ENCODE measurements around the gene LRRC37A.
"Not testable (repeated sequence)": the region's sequence is repeated elsewhere in the genome, so short reads cannot be mapped to it uniquely, and the experiment has no call there.

The LRRC37A gene

DNA sequence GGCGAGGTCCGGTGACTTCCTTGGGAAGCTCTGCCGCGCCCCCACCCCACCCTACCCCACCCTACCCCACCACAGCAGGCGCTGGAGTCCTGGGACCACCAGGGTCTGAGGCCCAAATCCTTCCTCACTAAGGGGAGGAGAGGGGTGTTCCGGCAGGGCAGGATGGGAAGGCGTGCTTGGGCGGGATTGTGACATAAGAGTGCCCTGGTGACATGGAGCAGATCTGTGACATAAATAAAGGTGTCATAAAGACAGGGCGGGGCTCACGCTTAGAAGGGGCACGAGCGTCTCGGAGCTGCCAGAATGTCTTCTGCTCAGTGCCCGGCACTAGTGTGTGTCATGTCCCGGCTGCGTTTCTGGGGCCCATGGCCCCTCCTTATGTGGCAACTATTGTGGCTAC, at the start of gene LRRC37A:
Gene LRRC37A (plus strand): TSS at position 301 of the 400 bp plus-strand sequence. CDS start 3 bp downstream, at position 304.
- not testable (repeated sequence) for DNase-seq

DNA sequence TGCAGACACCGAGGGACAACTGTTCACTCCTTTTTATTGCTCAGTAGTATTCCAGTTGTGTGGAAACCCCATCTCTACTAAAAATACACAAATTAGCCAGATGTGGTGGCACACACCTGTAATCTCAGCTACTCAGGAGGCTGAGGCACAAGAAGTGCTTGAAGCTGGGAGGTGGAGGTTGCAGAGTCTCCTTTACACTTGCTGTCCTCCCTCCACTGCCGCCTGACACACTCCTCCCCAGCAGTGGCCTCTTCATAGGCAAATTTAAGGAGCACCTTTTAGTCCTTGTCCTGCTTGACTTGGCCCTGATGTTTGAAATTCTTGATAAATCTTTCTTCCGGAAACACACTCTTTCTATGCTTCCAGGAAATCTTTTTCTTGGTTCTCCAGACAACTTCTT, 45.8 kb upstream of the LRRC37A start:
- DNase-seq = not testable (repeated sequence)

DNA sequence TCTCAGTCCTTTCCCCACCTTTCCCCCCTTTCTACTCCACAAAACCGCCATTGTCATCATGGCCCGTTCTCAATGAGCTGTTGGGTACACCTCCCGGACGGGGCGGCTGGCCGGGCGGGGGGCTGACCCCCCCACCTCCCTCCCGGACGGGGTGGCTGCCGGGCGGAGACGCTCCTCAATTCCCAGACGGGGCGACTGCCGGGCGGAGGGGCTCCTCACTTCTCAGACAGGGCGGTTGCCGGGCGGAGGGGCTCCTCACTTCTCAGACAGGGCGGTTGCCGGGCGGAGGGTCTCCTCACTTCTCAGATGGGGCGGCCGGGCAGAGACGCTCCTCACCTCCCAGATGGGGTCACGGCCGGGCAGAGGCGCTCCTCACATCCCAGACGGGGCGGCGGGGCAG, 42.1 kb upstream of the LRRC37A start:
- DNase-seq = not testable (repeated sequence)

DNA sequence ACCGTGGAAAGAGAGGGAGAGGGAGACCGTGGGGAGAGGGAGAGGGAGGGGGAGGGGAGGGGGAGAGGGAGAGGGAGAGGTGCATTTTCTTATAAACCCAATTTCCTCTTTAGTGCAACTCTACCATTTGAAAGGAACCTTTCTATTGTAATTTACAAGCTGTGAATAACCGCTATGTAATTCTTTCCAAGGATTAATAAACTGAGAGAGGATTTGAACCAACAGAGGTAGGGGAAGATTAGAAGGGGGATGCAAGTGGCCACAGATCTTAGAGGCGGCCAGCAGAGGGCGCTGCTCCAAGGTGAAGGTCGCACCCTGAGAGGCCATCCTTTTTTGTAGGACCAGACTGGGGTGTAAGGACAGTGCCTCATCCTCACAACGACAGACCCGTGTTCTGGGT, 41.2 kb upstream of the LRRC37A start:
- DNase-seq = peak; percentile 91

DNA sequence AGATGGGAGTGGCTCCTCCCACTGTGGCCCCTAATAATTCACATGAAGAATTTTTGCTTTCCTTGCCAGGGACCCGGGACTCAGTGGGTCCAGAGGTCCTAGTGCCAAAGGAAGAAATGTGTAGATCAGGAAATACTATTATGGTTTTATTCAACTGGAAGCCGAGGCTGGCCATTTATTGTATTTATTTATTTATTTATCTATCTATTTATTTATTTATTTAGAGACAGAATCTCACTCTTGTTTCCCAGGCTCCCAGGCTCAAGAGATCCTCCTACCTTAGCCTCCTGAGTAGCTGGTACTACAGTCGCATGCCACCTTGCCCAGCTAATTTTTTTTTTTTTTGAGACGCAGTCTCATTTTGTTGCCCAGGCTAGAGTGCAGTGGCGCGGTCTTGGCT, 40.7 kb upstream of the LRRC37A start:
- DNase-seq = not testable (repeated sequence)

DNA sequence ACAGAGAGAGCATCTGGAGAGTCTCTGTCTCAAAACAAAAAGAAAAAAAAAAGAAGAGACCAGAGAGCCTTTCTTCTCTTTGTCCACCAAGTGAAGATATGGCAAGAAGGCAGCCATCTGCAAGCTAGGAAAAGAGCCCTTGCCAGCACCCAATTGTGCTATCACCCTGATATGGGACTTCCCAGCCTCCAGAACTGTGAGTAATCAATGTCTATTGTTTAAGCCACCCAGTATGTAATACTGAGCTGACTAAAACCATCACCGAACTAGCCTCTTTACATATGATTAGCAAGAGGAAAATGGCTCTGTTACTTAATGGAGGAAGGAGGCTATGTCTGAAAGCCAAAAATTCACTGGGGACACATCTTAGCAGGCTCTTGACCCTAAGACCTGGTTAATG, 38.6 kb upstream of the LRRC37A start:
- not testable (repeated sequence) for DNase-seq

DNA sequence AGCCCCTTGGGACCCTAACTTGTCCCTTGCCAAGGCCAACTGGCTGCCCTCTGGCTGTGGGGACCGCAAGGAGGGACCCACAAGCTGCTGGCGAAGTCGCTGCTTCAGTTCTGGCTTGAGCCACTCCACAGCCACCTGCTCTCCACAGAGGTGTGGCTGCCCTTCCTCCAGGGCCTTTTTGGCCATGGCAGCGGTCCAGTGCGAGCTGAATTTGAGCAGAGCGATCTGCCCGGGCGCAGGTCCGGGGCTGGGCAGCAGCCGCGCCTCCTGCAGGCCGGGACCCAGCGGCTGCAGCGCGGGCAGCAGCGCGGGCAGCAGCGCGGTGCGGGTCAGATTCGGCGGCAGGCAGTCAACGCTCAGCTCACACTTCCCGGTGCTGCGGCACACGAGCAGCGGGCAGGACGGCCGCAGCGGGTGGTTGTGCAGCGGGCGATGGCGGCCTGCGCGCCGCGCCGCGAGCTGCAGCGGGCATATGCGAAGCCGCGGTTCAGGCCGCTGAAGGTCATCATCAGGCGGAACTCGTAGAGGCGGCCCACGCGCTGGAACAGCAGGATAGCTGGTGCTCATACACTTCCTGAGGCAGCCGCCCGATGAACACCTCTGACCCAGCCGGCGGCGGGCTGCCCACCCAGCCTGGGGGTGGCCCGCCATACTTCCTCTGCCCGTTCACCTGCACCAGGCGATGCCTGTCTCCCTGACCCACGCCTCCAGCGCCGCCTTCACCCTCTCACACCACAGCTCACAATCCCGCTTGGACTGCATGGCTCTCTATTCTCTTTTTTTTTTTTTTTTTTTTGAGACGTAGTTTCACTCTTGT, 34.9 kb upstream of the LRRC37A start:
- DNase-seq = not testable (repeated sequence)

DNA sequence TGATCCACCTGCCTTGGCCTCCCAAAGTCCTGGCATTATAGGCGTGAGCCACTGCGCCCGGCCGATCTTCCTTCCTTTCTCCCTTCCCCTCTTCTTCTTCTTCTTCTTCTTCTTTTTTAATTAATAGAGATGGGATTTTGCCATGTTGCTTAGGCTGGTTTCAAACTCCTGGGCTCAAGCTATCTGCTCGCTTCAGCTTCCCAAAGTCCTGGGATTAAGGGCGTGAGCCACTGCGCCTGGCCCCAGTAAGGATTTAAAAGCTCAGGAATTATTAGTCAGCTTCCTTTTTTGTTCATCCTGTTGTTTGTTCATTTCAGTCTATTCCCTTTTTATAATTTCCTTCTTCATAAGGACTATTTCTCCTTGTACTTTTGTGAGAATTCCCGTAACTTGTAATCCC, 32.7 kb upstream of the LRRC37A start:
- DNase-seq = no peak

DNA sequence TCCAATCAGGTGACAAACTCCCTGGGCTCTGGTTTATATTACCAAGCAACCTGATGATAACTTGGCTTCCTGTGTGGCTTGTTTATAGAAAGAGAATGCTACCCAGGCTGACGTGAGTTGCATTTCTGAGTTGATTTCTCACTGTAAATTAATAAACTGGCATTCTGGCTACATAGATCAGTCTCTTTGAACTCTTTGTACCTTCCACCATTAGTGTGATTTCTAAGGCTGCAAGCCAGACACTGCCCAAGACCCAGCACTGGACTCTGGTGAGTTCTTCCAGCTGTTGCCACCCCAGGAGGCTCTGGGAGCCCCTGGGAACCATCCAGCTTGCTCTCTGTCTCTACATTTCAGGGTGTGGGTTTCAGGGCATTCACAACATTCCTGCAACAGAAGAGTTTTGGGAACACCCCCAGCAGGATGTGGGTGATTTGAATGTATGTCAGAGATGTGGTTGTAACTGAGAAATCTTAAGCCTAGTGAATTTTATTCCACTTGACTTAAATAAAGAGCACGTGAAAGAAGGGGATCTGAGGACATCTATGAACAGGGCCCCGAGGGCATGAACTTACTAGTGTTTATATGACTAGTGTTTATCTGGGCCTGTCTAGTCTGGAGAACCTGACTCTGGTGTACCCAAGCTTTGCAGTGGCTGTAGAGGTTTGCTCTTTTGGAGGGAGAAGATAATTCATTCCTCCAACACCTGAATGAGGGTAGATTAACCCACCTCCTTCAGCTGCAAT, 30.3 kb upstream of the LRRC37A start:
- DNase-seq = peak; percentile 35

DNA sequence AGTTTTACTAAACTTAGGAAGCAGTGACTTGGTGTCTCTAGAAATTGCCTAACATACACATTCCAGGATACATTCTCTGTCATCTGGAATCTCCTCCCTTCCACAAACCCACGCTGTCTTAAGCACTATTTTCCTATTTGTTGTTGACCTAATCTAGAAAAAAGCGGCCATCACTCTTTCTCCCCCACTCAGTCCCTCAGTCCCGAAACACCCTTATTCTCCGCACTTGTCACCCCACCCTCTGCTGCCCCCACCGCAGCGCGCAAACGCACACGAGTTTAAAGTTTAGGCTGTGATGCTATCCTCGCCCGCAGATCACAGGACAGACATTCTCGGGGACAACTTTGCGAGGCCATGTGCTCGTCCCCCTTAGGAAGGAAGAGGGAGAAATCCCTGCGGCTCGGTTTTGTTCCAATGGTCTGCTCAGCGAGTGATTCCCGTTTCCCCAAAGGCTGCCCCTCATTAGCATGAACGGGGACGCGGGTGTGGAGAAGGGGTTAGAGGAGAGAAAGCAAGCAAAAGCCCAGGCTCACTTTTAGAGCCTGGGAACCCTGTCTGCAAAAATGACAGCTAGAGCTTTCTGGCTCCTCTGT, 28.8 kb upstream of the LRRC37A start:
- peak; percentile 56 for DNase-seq

DNA sequence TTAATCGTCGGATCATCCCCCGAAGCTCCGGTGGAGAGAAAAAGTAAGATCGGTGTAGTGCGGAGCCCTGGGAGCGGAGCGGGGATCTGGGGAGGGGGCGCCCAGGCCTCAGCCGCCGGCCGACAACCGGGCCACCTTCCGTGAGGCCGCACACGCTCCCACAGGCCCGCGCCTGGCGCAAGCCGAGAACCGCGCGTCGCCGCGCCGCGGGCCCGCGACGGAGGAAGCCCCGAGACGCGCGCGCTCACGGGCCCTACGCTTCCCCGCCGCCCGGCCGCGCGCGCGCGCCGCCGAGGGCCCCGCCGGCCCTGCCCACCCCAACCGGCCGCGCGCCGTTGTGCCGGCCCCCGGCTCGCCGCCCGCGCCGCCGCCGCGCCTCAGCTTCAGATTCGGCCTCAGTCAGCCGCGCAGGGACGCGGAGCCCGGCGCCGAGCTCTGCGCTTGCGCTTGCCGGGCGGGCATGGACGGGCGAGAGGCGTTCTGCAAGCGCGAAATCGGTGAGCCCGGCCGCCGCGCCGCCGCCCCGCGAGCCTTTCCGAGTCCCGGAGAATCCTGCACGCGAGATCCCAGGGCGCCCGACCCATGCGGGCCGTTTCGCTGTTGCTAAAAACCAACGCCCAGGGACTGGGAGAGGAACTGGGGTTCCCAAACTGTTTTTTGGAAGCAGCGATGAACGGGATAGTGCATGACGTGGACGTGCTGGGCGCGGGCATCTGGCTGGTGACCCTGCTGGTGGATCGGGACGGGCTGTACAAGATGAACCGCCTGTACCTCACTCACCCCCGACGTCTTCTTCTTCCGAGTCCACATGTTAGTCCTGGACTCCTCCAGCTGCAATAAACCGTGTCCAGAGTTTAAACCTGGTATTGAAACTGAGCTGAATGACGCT, 28.0 kb upstream of the LRRC37A start:
- peak; percentile 92 for DNase-seq

DNA sequence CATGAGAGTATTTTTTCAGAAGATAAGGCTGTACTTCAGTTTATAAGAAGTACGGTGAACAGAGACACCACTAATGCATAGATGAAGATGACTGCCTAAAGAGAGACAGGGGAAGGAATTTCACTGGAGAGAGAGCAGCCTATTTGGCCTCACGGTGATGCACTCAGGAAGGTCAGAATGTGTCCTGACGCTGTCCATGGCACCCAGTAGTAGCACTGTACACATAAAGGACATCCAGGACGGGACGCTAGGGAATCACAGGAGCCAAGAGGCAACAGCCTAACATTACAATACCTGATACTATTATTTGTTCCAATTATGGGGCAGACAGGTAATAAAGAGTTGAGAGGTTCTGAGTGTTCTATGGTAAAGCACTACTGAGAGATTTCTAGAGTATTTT, 24.9 kb upstream of the LRRC37A start:
- no peak for DNase-seq

DNA sequence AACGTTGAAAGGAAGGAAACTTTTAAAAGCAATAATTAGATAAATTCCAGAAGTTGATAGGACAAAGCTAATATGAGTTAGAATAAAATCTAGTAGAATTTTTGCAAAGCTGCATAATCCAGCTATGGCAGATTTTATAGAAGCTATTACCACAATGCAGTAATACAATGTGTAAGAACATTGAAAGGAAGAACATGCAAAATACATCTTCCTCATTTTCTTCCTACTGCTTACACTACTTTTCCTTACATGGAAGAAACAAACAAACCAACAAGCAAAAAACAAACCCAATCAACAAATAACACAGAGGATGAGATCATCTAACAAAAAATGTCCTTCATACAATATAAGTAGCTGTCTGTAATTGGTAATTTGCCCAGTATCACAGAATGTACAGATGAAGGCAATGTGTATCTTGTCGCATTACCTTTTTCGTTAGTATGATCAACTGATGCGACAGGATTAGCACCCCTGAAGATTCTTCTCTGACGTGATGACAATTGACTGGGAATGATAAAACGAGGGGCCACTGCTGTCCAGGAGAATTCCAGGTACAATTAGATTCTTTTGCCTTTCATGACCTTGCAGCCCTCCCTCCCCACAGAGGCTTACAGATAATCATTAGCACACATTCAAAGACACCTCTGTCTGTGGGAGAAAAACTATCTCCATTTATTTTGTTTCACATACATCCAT, 21.2 kb upstream of the LRRC37A start:
- no peak for DNase-seq

DNA sequence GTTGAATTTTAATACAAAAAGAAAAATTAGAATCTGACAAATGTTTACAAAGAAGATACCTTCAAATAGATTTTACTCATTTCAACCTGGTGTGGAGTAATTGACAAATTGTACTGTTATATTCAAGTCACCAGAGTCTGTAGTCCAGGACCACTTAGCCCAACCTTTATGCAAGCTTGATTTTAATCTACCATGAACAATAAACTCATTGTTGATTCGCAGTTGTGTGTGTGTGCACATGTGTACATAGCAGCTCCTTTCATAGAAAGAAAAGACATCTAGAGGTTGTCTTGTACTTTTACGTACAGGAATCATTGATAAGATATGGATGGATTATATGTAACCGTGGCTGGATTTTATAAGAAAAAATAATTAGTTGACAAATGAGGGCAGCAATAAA, 20.7 kb upstream of the LRRC37A start:
- DNase-seq = no peak

DNA sequence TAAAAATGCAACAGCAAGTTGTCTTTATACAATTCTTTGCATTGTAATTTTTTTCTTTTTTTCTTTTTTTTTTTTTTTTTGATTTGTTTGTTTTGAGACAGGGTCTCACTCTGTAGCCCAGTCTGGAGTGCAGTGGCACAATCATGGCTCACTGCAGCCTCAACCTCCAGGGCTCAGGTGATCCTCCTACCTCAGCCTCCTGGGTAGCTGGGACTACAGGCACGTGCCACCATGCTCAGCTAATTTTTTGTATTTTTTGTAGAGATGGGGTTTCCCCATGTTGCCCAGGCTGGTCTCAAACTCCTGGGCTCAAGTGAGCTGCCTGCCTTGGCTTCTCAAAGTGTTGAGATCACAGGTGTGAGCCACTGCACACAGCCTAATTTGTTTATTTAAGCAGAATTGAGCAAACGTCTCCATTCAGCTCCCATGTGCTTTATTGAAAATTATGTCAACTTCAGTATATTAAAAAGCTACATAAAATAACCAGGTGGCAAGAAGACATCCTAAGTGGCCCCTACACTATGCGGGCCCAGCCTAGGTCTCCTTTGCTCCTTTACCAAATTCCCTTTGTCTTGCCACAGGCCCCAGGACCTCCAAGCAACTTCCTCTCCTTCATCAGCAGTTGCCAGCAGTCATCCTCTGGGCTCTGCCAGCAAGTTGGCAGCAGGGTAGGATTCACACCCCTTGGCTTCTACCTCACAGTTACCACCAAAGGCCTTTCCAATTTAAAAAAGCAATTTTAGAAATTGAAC, 18.0 kb upstream of the LRRC37A start:
- not testable (repeated sequence) for DNase-seq

DNA sequence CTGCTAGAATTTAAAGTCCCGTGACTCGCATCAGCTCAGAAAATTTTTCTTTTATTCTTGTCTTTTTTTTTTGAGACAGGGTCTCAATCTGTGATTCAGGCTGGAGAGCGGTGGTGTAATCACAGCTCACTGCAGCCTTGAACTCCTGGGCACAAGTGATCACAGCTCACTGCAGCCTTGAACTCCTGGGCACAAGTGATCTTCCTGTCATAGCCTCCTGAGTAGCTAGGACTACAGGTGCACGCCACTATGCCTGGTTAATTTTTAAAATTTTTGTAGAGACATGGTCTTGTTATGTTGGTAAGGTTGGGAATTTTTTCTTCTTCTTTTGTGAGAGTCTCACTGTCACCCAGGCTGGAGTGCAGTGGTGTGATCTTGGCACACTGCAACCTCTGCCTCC, 13.6 kb upstream of the LRRC37A start:
- DNase-seq = not testable (repeated sequence)

DNA sequence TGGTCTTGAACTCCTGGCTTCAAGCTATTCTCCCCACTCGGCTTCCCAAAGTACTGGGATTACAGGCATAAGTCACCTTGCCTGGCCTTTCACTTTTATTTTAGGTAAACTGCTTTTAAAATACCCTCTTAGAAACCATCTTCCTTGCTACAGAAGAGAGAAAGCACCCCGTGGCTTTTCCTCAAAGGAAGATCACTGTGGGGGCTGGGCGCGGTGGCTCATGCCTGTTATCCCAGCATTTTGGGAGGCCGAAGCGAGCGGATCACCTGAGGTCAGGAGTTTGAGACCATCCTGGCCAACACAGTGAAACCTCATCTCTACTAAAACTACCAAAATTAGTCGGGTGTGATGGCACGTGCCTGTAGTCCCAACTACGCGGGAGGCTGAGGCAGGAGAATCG, 12.3 kb upstream of the LRRC37A start:
- not testable (repeated sequence) for DNase-seq

DNA sequence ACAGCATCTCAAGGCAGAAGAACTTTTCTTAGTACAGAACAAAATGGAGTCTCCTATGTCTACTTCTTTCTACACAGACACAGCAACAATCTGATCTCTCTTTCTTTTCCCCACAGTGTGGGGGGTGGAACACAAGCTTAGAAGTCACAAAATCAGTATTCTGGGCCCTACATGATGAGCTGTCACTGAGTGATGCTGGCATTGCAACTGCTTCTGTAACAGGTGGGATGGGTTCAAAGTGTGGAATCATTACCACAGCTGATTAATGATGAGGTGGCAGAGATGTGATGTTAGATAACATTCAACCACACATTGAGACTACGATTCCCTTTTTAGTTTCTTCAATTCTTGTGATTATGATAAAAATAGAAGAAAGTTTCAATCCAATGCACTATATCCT, 10.5 kb upstream of the LRRC37A start:
- DNase-seq = not testable (repeated sequence)

DNA sequence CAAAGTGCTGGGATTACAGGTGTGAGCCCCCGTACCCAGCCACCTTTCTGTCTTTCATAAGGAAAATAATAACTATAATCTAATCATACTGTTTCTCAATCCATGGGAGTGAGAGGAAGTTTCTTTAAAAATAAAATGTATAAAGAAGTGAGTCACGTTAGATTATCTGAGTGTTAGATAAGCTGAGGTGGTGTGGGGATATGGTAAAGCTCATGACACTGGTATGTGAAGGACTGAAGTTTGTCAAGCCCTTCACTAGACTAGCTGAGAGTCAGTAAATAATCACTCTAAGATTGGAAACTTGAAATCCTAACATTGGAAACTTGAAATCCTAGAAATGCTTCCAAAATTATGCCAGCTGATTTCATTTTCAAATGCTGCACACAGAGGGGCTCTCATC, 9.4 kb upstream of the LRRC37A start:
- DNase-seq = not testable (repeated sequence)

DNA sequence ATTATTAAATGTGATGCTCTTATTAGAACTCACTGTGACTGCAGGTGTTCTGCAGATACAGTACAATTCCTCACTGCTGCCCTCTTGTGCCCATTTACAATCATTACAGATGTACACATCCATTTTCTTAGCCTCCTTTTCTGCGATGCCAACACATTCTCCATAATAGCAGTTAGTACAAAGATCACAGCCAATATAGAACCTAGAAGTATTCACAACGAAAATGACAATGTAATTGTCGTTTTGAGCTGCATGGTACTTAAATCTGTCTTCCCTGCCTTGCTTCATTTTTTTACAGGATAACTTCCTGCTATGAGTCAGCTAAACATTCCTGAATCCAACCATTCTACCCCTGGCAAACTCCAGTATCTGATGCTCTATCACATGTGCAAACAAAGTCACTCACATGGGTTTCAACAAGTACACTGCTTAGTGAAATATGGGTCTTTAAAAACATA, 8.1 kb upstream of the LRRC37A start:
- DNase-seq = peak; percentile 97

DNA sequence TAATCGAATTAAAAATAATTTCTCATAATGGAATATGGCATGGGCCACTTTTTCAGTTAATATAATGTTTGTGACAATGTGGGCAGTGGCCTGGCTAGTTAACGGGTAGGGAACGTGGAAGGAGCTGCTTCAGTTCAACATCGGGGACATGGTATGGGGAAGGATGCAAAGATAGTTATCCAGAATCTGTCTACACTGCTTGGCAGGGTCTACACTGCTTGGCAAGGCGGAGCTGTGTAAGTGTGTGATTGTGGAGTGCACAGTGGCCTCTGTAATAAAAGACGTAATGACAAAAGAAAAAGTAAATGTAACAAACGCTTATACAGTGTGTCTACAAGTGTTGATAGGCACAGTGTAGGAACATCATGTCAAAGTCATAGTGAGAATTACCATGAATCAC, 7.3 kb upstream of the LRRC37A start:
- DNase-seq = not testable (repeated sequence)
